Measurements from ENCODE around the gene DRAXIN. TPM values are rescaled to one million over a fixed set of nuclear protein-coding genes. Genes with fewer than 3 reads are reported as not detected.

DRAXIN gene
- total and polyA plus RNA-seq, 4 donors: 0.04 to 0.31 (median 0.14) TPM

DNA sequence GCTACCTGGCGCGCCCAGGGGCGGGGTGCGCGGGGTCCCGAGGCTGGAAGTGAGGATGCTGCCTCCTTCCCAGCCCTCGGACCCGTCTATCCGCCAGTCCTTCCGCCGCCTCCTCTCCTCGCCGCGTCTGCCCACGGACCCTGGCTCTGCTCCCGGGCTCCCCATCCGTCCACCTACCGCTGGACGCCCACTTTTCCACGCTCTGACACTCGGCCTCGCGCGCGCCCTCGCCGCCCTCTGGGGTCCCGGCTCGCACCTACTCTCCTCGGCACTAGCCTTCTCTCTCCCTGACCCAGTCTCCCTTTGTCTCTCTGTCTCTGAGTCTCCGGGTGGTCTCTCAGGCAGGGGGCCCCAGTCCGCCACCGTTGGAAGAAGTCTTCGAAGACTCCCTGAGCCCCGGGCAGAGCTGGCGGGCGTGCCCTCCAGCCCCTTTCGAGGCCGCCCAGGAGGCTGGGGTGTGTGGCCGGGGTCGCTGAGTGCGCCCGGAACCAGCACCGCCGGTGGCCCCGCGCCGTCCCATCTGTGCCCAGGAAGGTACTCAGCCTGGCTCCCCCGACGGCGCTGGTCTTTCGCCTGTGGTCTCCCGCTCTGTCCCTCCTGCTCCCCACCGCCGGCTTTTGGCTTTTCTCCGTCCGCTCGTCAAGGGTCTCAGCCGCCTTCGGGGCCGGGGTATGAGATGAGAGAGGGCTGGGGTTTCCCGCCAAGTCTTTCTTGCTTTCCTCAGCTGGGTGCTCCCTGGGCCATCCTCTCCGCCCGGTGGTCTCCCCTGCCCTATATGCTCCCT, 610 bp downstream of the DRAXIN start:
- H3K27me3 ChIP-seq (ENCODE audit: control insufficient read depth in 3 of 3, insufficient read depth in 3 of 3, low read length in 2 of 3): peaks cover 8 to 19% (median 13%) of the 10 kb centered on the region in 3 donors

DNA sequence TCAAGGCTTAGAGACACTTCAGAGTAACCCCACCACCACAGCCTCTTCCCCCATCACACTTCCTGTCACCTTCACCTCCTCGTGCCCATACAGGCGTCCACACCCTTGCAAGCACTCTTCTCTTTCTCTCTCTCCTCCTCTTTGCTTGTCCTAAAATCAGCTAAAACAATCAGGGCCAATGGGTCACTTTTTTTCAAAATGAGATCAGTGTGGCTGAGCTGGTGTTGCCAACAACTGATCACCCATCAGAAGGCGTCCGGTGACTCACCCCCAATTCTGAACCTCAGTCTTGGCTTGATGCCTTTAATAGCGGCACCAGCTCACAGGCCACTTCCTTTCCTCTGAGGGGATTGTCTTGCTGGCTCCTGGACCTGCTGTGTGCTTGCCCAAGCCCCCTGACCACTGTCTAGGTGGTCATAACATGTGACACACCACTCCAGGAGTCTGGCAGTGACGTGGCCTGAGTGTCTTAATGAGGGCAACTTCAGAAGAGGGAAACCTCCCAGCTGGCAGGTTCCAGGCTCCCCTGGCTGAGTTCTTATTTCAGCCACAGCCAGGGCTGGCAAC, 1.6 kb downstream of the DRAXIN start:
- peaks cover 8 to 19% (median 13%) of the 10 kb centered on the region in 3 donors for H3K27me3 ChIP-seq (ENCODE audit: control insufficient read depth in 3 of 3, insufficient read depth in 3 of 3, low read length in 2 of 3)
- H3K4me1 ChIP-seq (ENCODE audit: control insufficient read depth in 5 of 5, insufficient read depth in 5 of 5, low read length in 5 of 5): peaks cover 0 to 12% (median 7%) of the 10 kb centered on the region in 5 donors
- H3K9ac ChIP-seq (ENCODE audit: insufficient read depth in 1 of 2, low read length in 2 of 2): no peak overlapping the region
- H3K36me3 ChIP-seq (ENCODE audit: control insufficient read depth in 4 of 4, insufficient read depth in 4 of 4, low read length in 4 of 4): no peaks in the 10 kb centered on the region
- 3 to 14% methylated on average over 6 of the region's 6 CpGs for WGBS, 2 donors
- peak in 2 of 3 donors; percentile 27 to 46 for DNase-seq
- ATAC-seq (ENCODE audit: insufficient read depth, low FRiP score): peak; percentile 73
- no peak overlapping the region for H3K4me3 ChIP-seq
- no peak overlapping the region for H3K27ac ChIP-seq (ENCODE audit: low read depth in 1 of 2, low read length in 1 of 2)
- peaks cover 0 to 1% (median 0%) of the 10 kb centered on the region in 4 donors for H3K9me3 ChIP-seq (ENCODE audit: control insufficient read depth in 4 of 4, insufficient read depth in 3 of 4, low read length in 3 of 4)
- TF ChIP-seq, protein P1, sequence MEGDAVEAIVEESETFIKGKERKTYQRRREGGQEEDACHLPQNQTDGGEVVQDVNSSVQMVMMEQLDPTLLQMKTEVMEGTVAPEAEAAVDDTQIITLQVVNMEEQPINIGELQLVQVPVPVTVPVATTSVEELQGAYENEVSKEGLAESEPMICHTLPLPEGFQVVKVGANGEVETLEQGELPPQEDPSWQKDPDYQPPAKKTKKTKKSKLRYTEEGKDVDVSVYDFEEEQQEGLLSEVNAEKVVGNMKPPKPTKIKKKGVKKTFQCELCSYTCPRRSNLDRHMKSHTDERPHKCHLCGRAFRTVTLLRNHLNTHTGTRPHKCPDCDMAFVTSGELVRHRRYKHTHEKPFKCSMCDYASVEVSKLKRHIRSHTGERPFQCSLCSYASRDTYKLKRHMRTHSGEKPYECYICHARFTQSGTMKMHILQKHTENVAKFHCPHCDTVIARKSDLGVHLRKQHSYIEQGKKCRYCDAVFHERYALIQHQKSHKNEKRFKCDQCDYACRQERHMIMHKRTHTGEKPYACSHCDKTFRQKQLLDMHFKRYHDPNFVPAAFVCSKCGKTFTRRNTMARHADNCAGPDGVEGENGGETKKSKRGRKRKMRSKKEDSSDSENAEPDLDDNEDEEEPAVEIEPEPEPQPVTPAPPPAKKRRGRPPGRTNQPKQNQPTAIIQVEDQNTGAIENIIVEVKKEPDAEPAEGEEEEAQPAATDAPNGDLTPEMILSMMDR (IDR thresholded peaks at IDR 0.05; ENCODE audit: control extremely low read depth, extremely low read depth): no peak

More for the DNA sequence above, 610 bp downstream of the DRAXIN start:
- Histone ChIP-seq H3K27ac (ENCODE audit: low read depth in 1 of 2, low read length in 1 of 2) (no peak overlapping the region), H3K9ac (ENCODE audit: insufficient read depth in 1 of 2, low read length in 2 of 2) (no peak overlapping the region), H3K36me3 (ENCODE audit: control insufficient read depth in 4 of 4, insufficient read depth in 4 of 4, low read length in 4 of 4) (no peaks in the 10 kb centered on the region), H3K4me1 (ENCODE audit: control insufficient read depth in 5 of 5, insufficient read depth in 5 of 5, low read length in 5 of 5) (peaks cover 0 to 12% (median 7%) of the 10 kb centered on the region in 5 donors), H3K9me3 (ENCODE audit: control insufficient read depth in 4 of 4, insufficient read depth in 3 of 4, low read length in 3 of 4) (peaks cover 0 to 1% (median 0%) of the 10 kb centered on the region in 4 donors), H3K4me3 (no peak overlapping the region)
- DNase-seq: peak in 1 of 3 donors; percentile 15
- WGBS, 2 donors: 7 to 10% methylated on average over 60 to 64 of the region's 64 CpGs
- no peak for ATAC-seq (ENCODE audit: insufficient read depth, low FRiP score)
- TF ChIP-seq, protein P1 (IDR thresholded peaks at IDR 0.05; ENCODE audit: control extremely low read depth, extremely low read depth): no peak

DNA sequence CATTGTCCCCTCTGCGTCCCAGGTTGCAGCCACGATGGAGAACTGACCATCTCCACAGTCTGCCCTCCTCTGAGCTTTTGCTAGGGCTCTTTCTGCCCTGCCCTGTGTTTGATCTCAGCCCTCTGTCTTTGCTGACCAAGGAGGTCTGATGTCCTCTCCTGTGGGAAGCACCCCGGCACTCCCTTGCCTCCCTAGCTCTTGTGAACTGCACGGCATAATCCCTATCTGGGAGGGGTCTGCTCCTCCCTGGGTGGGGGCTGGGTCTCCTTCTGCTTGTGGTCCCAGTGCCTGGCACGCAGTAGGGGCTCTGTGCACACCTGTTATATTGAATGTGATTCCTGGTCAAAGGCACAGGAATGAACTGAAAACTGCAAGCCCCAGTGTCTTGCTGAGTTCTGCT, 2.4 kb downstream of the DRAXIN start:
- no peak for ATAC-seq (ENCODE audit: insufficient read depth, low FRiP score)
- Histone ChIP-seq H3K4me1 (ENCODE audit: control insufficient read depth in 5 of 5, insufficient read depth in 5 of 5, low read length in 5 of 5) (peaks cover 0 to 12% (median 7%) of the 10 kb centered on the region in 5 donors), H3K4me3 (no peak overlapping the region), H3K36me3 (ENCODE audit: control insufficient read depth in 4 of 4, insufficient read depth in 4 of 4, low read length in 4 of 4) (no peaks in the 10 kb centered on the region), H3K9ac (ENCODE audit: insufficient read depth in 1 of 2, low read length in 2 of 2) (no peak overlapping the region), H3K27ac (ENCODE audit: low read depth in 1 of 2, low read length in 1 of 2) (no peak overlapping the region), H3K9me3 (ENCODE audit: control insufficient read depth in 4 of 4, insufficient read depth in 3 of 4, low read length in 3 of 4) (no peaks in the 10 kb centered on the region), H3K27me3 (ENCODE audit: control insufficient read depth in 3 of 3, insufficient read depth in 3 of 3, low read length in 2 of 3) (peaks cover 8 to 19% (median 13%) of the 10 kb centered on the region in 3 donors)
- TF ChIP-seq, protein P1 (IDR thresholded peaks at IDR 0.05; ENCODE audit: control extremely low read depth, extremely low read depth): no peak
- no peak for DNase-seq
- 64 to 68% methylated on average over 5 of the region's 5 CpGs for WGBS, 2 donors
